Thyroid gland (tissue), 4 donors: ENCODE data around the gene CFDP1.

Experiments used
- POLR2A ChIP-seq, 2 donors: fragments of 450-650 bp; IDR thresholded peaks; one replicate each; pipeline ENCODE4 v1.6.1; 2017; ENCODE audit warnings: antibody characterized with exemption in 2 of 2, mild to moderate bottlenecking in 2 of 2, moderate library complexity in 1 of 2
- TF ChIP-seq, protein P1 (sequence below), 6 experiments: fragments of 200-600 bp in 3 of 6; fragments of 450-650 bp in 3 of 6; sonication (generic) in 3 of 6; IDR thresholded peaks; one replicate each; pipeline ENCODE4 v1.5.1; 2016 to 2019; ENCODE audit warnings: antibody characterized with exemption in 6 of 6, mild to moderate bottlenecking in 2 of 6, inconsistent platforms in 1 of 6, moderate library complexity in 1 of 6

- TF ChIP-seq, protein P1, sequence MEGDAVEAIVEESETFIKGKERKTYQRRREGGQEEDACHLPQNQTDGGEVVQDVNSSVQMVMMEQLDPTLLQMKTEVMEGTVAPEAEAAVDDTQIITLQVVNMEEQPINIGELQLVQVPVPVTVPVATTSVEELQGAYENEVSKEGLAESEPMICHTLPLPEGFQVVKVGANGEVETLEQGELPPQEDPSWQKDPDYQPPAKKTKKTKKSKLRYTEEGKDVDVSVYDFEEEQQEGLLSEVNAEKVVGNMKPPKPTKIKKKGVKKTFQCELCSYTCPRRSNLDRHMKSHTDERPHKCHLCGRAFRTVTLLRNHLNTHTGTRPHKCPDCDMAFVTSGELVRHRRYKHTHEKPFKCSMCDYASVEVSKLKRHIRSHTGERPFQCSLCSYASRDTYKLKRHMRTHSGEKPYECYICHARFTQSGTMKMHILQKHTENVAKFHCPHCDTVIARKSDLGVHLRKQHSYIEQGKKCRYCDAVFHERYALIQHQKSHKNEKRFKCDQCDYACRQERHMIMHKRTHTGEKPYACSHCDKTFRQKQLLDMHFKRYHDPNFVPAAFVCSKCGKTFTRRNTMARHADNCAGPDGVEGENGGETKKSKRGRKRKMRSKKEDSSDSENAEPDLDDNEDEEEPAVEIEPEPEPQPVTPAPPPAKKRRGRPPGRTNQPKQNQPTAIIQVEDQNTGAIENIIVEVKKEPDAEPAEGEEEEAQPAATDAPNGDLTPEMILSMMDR (IDR thresholded peaks at IDR 0.05) = no peak
- TF ChIP-seq POLR2A (IDR thresholded peaks at IDR 0.05) = no peak
Measured at GRCh38 chr16:75477680-75478473, 44.6 kb upstream of the CFDP1 start.
